Fibroblast of upper back skin (primary cell): ENCODE results near the gene PLA2R1.

Source experiments
- DNase-seq: peaks from one replicate; pipeline ENCODE4 v3.0.0-alpha.2; 2013

The PLA2R1 gene

DNA sequence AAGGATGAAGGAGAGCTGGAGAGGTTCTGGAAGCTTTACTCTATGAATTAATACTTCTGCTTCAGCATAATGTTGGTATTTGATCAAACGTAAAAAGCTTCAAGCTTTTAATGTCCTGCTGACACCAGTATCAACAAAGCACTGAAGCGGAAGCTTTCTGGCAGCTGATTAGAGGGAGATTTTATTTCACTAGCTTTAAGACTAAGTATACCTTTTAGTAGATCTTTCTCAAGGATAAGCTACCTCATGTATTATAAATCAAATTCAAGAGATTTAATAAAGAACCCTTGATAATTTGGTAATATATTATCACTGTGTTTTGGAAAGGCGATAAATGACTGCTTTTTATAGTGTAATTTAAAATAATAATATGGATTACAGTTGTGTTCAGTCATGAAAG, 136.4 kb downstream of the PLA2R1 start:
- no peak for DNase-seq

DNA sequence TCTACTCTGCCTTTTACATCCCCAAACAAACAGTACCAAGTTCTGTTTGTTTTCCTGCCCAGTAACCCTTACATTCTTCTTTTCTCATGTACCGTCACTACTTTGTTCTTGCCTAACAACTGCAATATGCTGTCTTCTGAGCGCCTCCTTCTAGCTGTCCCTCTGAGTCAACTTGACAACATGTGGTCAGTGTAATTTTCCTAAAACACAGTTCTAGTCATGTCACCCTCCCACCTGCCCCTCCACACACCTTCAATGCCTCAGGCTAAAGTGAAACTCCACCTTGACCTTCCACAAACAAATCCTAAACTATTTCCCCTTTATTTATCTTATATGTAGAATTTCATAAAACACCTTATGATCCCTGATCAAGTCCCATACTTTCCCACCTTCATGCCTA, 139.9 kb downstream of the PLA2R1 start:
- no peak for DNase-seq

DNA sequence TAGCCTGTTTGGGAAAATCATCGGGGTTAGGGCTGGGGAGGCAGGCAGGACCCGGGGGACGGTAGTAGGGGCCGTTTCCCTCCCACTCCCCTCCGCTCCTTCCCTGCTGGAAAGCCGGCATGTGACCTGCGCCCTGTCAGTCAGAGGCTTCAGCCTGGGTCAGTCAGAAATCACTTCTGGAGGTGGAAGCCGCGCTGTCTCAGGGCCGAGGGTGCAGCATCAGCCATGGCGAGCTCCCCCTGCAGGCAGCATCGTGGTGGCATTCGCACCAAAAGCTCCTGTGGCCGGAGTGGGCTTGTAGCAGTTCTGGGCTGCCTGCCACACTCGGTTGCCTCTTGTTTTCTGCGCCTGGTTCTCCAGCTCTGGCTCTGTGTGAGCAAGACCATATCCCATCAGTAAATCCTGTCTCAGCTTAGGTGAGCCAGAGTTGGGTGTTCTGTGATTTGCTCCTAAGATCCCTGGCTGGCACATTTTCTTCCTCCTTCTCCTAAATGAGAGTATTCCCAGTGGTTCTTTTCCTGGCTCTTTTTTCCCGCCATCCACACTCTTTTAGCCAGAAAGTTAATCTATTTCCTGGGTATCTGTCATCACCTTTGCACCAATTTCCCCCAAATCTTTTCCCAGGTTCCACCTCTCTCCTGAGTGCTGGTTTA, 140.5 kb downstream of the PLA2R1 start:
- DNase-seq = peak; percentile 60

DNA sequence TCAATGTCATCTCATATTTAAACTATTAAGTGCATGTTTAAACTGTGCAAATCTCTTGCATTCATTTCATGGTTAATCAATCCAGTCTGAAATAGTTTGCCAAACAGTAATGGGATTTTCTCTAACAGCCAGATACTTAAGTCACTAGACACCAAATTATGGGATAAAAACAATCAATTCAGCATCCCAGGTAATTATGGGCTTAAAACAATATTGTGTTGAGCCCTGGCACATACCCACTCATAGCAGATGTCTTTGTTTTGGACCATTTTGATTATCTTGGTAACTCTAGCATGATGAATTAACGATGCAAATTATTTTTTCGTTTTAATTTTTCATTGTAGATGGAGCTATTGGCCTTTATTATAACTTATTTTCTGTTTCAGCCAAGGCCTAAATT, 145.9 kb downstream of the PLA2R1 start:
- DNase-seq = no peak

DNA sequence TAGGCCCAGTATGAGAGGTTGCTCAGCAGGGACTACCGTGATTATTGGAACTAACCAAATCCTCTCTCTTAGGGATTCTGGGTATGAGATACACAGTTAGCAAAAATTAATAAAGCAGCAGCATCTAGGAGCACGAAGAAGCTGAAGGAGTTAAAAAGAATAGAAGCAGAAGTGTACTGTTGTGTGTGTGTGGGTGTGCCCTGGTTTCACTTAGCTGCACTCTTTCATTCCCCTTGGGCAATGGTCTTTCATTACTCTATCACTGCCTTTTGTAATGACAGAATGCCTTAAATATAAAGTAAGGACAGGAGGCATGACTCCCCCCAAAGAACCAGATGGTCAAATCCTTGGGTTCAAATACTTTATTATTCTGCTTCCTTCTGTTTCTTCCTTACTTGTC, 148.5 kb downstream of the PLA2R1 start:
- DNase-seq = no peak

DNA sequence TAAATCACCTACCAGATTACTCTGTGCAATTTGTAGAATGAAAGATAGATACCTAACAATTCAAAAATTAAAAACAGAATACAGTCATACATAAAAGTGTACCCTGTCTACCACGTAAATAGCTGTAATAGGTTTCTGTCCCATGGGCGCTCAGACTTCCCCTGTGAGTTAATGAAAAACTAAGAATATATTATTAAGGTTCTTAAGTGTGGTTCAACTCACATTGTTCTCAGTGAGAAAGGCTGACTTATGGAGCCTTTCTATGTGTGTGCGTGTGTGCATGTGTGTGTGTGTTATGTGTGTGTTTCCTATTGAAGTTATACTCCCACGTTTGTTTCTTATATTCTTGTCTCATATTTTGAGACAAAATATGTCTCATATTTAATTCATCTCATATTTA, 149.8 kb downstream of the PLA2R1 start:
- no peak for DNase-seq

DNA sequence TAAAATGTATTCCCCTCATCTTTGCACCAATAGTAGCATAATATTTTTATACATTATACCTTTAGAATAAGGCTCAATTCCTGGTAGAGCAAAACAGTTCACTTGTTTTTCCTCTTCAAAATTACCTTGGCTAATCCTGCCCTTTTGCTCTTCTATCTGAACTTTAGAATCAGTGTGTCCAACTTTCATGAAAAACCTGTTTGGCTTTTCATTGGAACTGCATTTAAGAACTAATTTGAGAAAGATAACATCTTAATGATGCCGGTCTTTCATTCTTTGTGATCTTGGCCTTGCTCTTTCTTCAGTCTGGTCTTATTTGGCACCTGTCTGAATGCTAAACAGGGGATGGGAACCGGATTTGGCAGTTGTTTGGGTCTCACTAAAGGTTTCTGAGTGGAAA, 151.5 kb downstream of the PLA2R1 start:
- DNase-seq = no peak

DNA sequence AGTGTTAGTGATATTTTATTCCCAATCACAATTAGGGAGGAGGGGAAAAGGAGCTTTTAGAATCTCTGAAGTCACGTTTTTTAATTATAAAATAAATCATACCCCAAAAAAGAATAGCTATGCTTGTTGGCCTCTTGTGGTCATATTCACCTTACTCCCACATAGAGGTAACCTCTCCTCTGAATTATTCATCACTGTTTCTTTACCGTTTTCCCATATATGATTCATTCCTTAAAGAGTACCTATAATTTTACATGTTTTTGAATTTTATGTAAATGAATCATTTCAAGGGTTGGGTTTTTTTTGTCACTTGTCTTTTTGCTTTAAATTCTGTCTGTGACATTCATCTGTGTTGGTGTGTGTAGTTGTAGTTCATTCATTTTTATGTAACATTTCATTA, 153.8 kb downstream of the PLA2R1 start:
- DNase-seq = no peak

DNA sequence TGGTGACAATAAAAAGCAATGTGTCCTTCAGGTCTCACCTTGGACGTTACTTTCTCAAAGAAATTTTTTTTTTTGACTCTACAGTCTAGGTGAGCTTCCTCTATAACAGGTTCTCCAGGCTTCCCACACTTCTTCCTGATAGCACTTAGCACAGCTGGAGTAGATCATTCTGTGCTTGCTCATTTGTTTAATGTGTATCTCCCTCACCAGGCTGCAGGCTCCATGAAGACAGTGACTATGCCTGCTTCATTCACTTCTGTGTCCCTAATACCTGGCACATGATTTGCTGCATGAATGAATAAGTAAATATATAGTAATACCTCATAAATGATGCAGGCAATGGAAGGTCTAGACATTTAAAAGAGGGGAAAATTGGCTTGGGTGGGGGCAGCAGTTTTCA, 154.5 kb downstream of the PLA2R1 start:
- no peak for DNase-seq

DNA sequence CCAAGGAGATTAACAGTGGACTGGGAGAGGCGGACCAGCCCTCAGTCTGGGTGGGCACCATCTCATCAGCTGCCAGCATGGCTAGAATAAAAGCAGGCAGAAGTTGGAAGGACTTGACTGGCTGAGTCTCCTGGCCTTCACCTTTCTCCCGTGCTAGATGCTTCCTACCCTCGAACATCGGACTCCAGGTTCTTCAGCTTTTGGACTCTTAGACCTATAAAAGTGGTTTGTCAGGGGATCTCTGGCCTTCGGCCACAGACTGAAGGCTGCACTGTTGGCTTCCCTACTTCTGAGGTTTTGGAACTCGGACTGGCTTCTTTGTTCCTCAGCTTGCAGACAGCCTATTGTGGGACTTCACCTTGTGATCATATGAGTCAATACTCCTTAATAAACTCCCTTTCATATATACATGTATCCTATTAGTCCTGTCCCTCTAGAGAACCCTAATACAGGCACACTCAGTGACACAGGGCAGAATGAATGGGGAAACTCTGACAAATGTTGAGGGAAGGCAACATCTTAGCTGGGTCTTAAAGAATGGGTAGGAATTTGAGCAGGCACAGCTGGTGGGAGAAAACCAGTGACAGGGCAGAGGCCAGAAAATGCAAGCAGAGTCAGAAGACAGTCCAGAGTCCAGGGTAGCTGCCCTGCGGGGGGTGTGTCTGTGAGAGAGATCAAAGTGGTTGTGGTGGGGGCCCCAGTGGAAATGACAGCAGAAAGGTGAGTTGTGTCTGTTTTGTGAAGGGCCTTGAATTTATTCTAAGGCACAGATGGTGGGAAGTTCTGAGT, 156.3 kb downstream of the PLA2R1 start:
- no peak for DNase-seq

DNA sequence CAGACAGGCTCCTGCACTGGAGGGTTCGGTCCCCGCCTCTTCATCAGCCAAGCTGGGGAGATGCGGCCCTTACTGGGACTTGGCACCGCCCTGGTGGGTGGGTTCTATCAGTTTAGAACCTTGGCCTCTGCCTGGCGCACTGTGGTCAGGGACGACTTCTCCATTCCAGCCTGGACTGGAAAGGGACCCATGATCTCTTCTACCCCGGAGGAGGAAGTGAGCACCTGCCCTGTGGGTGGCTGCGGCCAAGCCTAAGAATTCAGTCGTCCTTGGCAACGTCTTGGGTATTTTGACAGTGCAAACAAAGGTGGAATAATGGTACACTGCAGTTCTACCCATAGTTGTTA, 157.5 kb downstream of the PLA2R1 start:
- DNase-seq = no peak

DNA sequence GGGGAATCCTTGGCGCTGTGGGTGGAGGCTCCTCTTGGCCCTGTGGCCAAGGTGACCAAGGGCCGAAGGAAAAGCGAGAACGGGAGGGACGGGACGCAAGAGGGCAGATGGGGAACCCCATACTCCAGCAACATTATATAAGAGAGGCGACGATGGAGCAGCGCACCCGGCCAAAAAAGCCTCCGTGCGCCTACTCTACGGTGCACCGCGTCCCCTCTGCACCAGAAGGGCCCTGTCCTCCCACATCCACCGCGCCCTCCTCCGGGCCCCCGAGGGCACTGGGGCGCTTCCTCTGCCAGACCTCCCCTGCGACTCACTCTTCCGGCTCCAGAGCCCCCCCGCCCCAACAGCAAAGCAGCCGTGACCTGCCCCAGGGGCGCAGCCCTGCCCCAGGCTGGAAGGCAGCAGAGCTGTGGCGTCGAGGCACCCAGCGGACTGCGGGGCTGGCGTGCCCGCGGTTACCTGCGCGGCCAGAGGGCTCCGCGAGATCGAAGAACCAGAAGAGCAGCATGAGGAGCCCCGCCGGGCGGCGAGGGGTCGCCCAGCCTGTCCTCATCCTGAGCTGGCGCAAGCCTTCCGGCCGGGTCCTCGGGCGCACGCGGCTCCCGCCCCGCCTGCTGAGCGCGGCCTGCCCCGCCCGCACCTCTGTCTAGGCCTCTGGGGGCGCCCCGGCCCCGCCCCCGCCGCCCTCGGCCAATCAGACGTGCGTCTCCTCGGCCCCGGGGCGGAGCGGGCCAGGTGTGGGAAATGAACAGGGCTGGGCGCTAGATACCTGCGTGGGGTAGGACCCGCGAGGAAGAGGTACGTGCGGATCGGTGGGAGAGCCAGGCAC, 158.1 kb downstream of the PLA2R1 start, which contains the start of gene LY75:
Gene LY75, minus strand, starts transcription at position 630 of the 832 bp plus-strand sequence.
- no peak for DNase-seq

DNA sequence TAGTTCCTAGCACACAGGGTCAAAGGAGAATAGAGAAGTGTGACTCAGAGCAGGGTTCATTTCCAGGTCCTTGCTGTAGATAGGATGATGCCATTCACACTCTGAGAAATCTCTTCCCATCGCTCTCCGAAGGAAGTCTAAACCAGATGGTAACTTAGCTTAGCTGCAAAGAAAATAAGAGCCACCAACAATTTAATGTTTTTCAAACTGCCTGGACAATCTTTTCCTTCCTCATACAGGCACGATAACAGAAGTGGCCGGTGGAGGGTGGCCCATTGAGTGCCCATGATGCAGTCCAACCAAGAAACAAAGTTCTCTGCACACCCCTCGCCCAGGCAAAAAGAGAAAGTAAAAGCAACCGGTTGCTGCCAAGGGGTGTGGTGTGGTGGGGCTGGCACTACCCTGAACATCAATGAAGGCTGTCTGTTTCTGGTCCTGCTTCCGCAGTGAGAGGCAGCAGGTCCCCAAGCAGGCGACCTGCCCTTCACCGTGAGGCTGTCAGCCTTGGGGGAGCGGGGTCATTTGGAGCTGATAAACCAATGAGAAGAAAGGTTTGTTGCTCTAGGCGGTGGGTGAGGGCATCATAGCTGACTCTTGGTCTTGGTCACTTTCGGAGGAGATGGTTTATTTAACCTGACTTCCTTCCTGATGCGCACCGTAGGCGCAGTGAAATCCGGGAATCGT, 158.8 kb downstream of the PLA2R1 start:
- no peak for DNase-seq

DNA sequence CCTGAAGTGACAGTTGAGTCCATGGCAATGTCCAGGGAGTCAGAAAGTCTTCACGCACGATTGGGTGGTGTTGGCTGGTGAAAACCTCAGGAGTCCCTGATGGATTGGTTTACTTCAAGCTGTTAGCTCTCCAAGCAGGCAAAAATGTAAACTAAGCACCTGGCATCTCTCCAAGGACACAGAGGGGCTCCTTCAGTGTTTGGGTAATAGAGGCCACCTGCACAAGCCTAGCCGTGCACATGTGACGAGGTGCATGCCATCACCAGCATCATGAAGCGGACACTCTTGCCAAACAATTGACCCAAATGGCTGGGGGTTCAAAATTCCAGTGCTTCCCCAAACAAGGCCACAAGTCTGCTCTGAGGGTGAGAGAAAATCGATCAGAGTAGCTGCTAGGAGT, 159.7 kb downstream of the PLA2R1 start:
- no peak for DNase-seq

DNA sequence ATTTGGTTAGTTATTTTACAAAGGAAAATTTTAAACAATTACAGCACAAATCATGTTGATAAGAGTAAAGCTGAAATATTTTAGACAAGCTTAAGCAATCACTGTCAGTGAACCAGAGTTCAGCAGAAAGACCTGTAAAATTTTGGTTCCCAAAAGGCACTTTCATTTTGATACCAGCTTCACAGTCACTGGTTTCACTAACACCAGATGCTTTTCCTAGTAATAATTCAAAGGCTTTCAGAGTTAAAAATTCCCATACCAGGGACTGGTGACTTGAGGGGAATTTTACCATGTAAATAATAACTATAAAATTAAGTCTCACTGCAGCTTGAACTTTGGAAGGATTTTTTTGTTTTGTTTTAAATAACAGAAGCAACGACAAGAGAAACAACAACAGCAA, 162.1 kb downstream of the PLA2R1 start:
- no peak for DNase-seq

DNA sequence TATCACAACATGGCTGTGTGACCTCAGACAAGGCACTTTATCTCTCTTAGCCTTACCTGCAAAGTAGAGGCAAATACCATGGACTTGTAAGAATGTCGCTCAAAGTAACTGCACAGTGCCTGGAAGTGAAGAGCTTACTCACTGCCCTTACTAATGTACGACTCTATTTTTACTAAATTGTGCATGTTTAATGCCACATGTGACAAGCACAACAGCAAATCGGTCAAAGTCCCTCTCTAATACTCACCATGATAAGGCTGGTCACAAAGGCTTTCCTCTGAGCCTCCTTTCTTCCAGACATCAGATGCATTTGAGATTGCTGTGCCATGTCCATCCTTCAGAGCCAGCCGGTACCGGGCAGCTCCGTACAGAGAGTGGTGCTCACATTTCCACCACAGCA, 164.0 kb downstream of the PLA2R1 start:
- no peak for DNase-seq

DNA sequence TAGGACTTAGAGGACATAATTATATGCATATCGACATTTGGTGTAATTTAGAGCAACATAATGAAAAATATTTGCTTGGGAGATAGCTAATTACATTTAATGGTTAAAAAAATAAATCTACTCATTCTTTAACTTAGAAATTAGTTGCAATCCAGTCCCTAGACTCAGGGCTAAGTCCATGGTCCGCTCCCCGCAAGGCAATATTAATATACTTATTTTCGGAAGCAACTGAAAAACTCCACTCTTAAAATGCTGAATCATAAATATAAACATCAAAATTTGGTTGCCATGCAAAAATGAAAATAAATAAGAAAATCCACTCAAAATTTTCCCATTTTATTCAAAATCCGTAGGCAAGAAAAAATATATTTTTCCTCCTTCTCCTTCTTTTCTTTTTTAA, 164.7 kb downstream of the PLA2R1 start:
- no peak for DNase-seq

DNA sequence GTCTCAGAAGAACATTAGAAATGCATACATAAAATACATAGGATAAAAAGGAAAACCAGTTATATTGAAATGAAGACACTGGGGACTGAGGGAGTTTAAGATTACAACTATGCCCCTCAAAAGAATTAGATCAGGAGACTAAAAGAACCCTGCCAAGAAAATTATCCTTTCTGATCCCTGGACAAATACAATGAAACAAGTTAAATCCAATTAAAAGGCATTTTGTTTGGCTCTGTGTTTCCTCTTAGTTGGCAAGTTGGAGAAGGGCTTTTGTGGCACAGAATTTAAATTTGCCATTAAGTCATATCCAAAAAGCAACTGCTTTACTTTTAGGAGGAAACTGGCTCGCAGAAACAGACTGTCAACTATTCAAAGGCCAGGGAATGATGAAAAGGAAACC, 165.3 kb downstream of the PLA2R1 start:
- no peak for DNase-seq

DNA sequence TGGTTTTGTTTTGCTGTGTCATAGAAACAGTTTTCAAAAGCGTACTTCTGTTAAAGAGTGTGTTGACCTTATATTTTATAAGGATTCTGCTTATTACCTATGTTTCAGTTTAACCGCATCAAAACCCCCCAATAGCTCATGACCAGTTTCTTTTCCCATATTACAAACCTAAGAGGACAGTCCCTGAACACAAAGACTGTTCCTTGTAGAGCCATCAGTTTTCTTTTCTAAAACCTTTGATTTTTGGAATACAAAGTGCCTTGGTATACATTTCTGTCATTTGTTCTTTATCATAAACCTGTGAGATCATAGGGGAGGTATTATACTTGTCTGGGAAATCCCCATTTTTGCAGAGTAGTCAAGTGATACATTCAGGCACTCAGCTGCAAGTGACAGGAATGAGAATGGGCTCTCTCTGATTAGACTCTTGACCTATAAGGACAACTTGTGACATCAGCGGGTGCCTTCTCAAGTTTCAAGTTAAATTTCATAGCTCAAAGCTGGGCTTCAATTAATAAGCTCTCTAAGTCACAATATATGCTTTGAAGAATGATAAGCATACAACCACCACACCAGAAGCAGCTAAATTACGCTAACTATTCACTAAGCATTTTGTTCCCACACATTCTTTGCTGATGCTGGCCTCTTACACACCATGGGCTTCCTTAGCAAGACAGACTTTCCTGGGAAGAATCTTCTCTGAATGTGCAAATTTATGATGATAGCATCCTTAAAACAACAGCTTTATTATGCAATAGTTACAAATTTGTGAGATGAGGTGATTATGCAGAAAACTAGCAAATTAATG, 167.0 kb downstream of the PLA2R1 start:
- DNase-seq = no peak

DNA sequence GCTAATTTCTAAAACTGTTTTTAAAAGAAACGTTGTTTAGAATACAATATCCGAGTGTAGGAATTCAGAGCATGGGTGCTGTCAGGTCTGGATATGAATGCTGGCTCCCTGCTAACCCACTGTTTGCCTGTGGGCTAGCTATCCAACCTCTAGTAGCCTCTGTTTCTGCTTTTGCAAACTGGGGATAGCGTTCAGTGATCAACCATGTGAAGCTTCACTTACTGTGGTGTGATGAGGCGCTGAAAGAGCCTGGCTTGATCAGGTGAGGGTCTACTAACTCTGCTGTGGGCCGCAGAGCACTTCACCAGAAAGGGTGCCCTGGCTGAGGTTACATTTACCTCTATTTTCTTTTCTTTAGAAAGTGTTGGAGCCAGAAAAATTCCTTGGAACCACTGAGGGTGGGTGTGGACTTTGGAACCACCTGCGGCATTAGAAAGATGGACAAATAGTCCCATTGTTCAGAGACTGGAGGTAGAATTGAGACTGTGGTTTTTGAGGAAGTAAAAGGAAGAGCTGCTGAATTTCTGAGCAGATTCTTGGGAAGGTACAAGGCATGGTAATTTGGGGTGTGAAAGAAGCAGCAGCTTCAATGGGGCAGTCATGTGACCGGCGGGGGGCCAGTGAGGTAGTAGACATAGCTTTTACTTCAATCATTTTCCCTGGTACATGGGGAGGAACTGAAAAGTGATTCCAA, 168.1 kb downstream of the PLA2R1 start:
- no peak for DNase-seq

DNA sequence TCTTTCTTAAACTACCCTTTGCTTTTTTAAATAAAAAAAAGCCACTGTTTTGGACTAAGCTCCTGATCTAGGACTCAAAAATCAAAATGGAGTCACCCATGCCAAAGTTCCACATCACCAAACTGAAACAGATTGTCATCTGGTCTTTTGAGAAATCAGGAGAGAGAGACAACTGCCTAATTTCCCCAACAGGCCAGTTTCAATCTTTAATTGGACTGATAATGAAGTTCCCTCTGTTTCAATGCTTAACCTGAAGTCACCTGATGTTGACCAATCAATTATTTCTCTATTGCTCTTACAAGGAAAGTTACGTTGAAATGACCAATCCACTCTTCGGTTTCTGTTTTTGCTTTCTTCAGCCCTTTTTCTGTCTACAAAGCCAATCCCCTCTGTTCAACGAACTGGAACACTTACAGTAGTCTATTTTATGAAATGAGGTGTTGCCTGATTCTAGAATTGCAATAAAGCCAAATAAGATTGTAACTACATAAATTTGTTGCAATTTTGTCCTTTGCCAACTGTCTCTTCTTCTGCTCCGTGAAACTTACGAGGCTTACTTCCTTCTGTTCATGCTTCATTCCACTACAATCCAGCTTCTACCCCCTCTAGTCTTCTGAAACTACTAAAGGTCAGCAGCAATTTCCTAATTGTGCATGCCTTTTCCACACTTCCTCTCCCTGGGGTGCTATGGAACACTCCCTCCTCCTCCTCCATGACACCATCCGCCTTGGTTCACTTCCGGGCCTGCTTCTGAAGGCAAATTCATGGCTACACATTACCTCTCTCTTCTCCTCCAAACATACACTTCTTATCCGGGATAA, 169.2 kb downstream of the PLA2R1 start:
- no peak for DNase-seq
